Globus pallidus (tissue), 1 donor: ENCODE results near the gene PPRC1.

Source experiments
- DNase-seq: peaks from one replicate; pipeline ENCODE4 v3.0.0-alpha.2; 2015; ENCODE audit warnings: low spot score

The PPRC1 gene

DNA sequence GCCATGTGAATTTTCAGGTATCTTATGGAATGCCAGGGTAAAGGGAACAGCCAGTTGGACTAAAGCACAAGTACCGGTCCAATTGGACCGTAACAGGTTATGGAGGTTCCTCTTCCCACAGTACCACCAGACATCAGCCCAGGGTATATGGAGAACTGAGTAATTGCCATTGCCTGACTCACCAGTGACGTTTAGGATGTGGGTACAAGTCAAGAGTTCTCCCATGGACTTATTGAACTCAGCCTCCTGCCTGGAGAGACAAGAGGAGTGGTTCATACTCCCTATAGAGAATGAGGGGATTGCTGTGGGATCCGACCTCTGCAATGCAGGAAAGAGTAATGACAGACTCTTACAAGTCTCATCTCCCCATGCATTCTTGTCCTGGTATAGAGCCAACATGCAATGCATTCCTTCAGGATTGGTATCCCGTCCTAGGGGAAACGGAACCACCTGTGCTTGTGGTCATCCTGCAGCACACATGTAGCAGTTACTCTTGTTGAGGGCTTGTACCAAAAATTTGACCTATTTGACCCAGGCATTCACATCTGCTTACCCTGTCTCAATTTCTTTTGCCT is 62.5 kb downstream of the PPRC1 start:
- DNase-seq: no peak

DNA sequence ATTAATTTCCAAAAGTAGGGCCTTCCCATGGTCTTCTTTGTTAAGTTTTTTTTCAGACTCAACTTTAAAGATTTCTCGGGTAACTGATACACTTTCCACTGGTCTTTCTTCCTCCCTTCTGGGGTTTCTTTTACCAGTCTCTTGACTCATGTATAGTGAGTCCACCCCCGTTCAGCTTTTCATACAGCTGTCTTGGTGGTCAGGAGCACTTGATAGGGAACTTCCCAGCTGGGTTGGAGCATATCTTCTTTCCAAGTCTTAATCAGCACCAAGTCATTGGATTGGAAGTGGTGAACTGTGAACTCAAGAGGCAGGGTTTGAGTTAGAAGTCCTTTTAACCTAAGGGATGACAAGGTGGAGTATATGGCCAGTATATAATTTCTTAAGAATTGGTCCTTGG is 64.1 kb downstream of the PPRC1 start:
- no peak for DNase-seq

DNA sequence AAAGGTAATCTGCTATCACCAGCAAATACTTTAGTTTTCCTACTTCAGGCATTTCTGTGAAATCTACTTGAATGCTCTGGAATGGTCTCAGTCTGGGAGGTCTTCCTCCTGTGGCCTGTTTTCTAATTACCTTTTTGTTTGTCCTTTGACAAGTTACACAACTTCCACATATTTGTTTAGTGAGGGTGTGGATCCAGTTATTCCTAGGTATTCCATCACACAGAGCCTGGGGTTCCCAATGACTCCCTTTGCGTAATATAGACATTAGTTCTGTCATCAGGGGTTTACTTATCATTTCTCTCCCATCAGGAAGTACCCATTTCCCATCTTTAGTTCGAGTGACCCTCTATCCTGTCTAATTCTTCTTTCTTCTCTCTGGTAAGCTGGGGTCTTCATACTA is 65.2 kb downstream of the PPRC1 start:
- DNase-seq: no peak
